ENCODE measurements around the gene CGREF1.

CGREF1 gene

DNA sequence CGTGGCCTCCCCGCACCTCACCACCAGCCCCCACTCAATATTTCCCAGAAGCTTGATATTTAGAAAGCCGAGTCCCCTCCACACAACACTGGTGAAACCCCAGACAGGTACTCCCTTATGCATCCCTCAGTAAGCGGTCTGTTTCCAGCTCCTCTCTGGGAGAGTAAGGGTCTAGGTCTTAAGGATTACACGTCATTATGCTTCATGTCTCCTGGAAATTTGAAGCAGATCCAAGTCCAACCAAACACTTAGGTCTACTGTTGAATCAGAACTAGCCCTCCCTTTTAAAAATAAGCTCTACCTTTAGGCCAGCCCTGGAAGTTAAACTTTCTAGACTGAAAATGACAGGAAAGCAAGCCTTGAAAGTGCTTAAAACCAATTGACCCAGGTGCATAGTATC, 46.0 kb downstream of the CGREF1 start:
- TF ChIP-seq EZH2 (IDR thresholded peaks at IDR 0.05; ENCODE audit: borderline replicate concordance, low read depth, low read length, severe bottlenecking) = no peak
- TF ChIP-seq, protein P1, sequence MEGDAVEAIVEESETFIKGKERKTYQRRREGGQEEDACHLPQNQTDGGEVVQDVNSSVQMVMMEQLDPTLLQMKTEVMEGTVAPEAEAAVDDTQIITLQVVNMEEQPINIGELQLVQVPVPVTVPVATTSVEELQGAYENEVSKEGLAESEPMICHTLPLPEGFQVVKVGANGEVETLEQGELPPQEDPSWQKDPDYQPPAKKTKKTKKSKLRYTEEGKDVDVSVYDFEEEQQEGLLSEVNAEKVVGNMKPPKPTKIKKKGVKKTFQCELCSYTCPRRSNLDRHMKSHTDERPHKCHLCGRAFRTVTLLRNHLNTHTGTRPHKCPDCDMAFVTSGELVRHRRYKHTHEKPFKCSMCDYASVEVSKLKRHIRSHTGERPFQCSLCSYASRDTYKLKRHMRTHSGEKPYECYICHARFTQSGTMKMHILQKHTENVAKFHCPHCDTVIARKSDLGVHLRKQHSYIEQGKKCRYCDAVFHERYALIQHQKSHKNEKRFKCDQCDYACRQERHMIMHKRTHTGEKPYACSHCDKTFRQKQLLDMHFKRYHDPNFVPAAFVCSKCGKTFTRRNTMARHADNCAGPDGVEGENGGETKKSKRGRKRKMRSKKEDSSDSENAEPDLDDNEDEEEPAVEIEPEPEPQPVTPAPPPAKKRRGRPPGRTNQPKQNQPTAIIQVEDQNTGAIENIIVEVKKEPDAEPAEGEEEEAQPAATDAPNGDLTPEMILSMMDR (IDR thresholded peaks at IDR 0.05; ENCODE audit: borderline replicate concordance, extremely low read depth, low read length, poor library complexity, severe bottlenecking) = no peak
- peaks cover 28% of the 10 kb centered on the region for H3K36me3 ChIP-seq (ENCODE audit: insufficient read depth, low read length)
- H3K79me2 ChIP-seq (ENCODE audit: insufficient read depth, low read length) = peaks cover 28% of the 10 kb centered on the region
- peaks cover 55% of the 10 kb centered on the region for H3K4me1 ChIP-seq (ENCODE audit: insufficient read depth, low read length)
- no peak for DNase-seq
- H4K20me1 ChIP-seq (ENCODE audit: insufficient read depth, low read length) = peaks cover 20% of the 10 kb centered on the region; the same call in 1 of the 2 replicates
- H3K4me3 ChIP-seq (ENCODE audit: low read depth in 1 of 2, low read length in 2 of 2) = no peak overlapping the region
- no peak for ATAC-seq (ENCODE audit: insufficient read depth, low read depth)
- H3K9ac ChIP-seq (ENCODE audit: low read depth, low read length) = no peak overlapping the region
- no peaks in the 10 kb centered on the region for H3K9me3 ChIP-seq (ENCODE audit: insufficient read depth, low read length, severe bottlenecking)
- no peak overlapping the region for H2AFZ ChIP-seq (ENCODE audit: low read depth, low read length)
- H3K27ac ChIP-seq (ENCODE audit: low read length) = no peak overlapping the region
- H3K4me2 ChIP-seq (ENCODE audit: insufficient read depth, low read length) = peak overlapping the region; percentile 95; the same call in 1 of the 2 replicates
- H3K27me3 ChIP-seq (ENCODE audit: insufficient read depth, low read length, poor library complexity) = no peaks in the 10 kb centered on the region

DNA sequence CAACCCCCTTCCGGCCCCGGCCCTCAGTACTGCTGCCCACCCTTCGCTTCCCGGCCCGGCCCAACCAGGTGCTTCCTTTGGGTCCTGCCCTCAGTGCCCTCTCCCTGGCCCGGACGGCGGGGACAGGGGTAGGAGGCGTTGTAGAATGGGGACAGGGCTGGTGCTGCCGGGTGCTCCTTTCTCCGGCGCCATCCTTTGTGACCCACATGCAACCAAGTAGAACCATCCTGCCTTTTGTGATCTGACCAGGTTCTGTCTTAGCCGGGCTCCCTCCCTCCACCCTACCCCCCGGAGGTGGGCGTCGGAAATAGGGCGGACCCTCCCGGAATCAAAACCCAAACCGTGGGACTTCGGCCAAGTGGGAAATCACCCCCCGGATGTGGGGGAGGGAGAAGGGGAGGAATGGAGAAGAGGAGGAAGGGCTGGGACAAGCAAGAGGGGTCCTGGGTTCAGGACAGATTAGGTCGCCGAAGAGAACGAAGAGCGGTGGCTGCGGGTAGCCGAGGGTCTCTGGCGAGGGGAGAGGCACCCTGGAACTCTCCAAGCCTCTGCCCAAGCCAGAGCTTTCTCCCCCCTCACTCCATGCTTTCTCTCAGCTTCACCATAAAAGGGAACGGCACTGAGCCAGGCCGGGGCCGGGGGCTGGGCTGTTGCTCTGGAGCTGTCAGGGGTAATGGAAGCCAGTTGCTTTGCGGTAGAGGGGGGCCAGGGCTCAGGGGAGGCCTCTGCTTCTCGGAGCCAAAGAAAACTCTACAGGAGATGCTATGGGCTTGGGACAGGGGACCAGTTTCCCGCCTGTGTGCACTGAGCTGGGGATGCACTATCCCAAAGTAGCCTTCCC, 46.7 kb downstream of the CGREF1 start:
- peaks cover 55% of the 10 kb centered on the region for H3K4me1 ChIP-seq (ENCODE audit: insufficient read depth, low read length)
- H3K9me3 ChIP-seq (ENCODE audit: insufficient read depth, low read length, severe bottlenecking) = no peaks in the 10 kb centered on the region
- no peaks in the 10 kb centered on the region for H3K27me3 ChIP-seq (ENCODE audit: insufficient read depth, low read length, poor library complexity)
- TF ChIP-seq EZH2 (IDR thresholded peaks at IDR 0.05; ENCODE audit: borderline replicate concordance, low read depth, low read length, severe bottlenecking) = no peak
- TF ChIP-seq, protein P1 (IDR thresholded peaks at IDR 0.05; ENCODE audit: borderline replicate concordance, extremely low read depth, low read length, poor library complexity, severe bottlenecking) = no peak
- peak overlapping the region; percentile 95 for H3K4me2 ChIP-seq (ENCODE audit: insufficient read depth, low read length)
- peak overlapping the region; percentile 84 to 91; a peak in 3 of 4 replicates for H3K4me3 ChIP-seq (ENCODE audit: low read depth in 1 of 2, low read length in 2 of 2)
- peak overlapping the region; percentile 84 for H3K9ac ChIP-seq (ENCODE audit: low read depth, low read length)
- H4K20me1 ChIP-seq (ENCODE audit: insufficient read depth, low read length) = peaks cover 20% of the 10 kb centered on the region; the same call in 1 of the 2 replicates
- H3K27ac ChIP-seq (ENCODE audit: low read length) = peak overlapping the region; percentile 78
- H3K36me3 ChIP-seq (ENCODE audit: insufficient read depth, low read length) = peaks cover 35% of the 10 kb centered on the region
- H3K79me2 ChIP-seq (ENCODE audit: insufficient read depth, low read length) = peaks cover 28% of the 10 kb centered on the region
- no peak; the same call in 1 of the 3 replicates for ATAC-seq (ENCODE audit: insufficient read depth, low read depth)
- DNase-seq = no peak
- H2AFZ ChIP-seq (ENCODE audit: low read depth, low read length) = peak overlapping the region; percentile 73

DNA sequence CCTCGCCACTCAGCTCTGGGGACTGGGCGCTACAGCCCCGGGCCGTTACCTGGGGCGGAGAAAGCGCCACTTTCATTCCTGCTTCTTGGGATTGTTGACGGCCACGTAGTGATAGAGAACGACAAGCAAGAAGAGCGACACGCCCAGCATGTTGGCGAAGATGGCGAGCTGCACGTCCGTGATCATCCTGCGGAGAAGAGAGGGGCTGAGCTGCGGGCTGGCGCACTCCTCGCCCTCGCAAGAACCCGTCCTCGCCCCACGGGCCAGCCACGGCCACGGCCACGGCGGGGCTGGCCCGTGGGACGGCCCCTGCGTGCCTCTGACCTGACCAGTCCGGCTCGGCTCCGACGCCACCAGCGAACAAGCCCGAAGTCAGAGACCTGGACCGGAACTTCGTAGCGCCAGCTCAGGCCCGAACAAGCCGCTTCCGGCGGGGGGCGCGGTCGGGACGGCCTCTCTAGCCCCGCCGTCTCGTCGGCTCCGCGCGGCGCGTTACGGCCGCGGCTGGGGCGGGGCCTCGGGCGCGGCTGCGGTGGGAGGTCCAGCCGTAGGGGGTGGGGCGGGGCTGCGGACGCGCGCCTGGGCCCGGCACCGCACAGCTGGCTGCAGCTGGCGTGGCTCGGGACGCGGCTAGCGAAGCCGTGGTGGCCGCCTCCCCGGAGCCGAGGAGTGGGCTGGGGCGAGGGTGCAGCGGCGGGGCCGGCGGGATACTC, 47.5 kb downstream of the CGREF1 start, which contains the start of gene OST4:
TSS of gene OST4 (minus strand) at position 378 of the 713 bp plus-strand sequence.
- peaks cover 55% of the 10 kb centered on the region for H3K4me1 ChIP-seq (ENCODE audit: insufficient read depth, low read length)
- ATAC-seq (ENCODE audit: insufficient read depth, low read depth) (peak; percentile 90), DNase-seq (peak; percentile 89)
- peak within 1 kb of the TSS; percentile 95 for H3K4me2 ChIP-seq (ENCODE audit: insufficient read depth, low read length)
- H3K79me2 ChIP-seq (ENCODE audit: insufficient read depth, low read length) = peaks cover 28% of the 10 kb centered on the region
- peak within 1 kb of the TSS; percentile 73 for H2AFZ ChIP-seq (ENCODE audit: low read depth, low read length)
- H3K9me3 ChIP-seq (ENCODE audit: insufficient read depth, low read length, severe bottlenecking) = no peaks in the 10 kb centered on the region
- no peak for TF ChIP-seq EZH2 (IDR thresholded peaks at IDR 0.05; ENCODE audit: borderline replicate concordance, low read depth, low read length, severe bottlenecking)
- TF ChIP-seq, protein P1 (IDR thresholded peaks at IDR 0.05; ENCODE audit: borderline replicate concordance, extremely low read depth, low read length, poor library complexity, severe bottlenecking) = peak; percentile 11
- H4K20me1 ChIP-seq (ENCODE audit: insufficient read depth, low read length) = peaks cover 20% of the 10 kb centered on the region; the same call in 1 of the 2 replicates
- H3K36me3 ChIP-seq (ENCODE audit: insufficient read depth, low read length) = peaks cover 35% of the 10 kb centered on the region
- H3K27me3 ChIP-seq (ENCODE audit: insufficient read depth, low read length, poor library complexity) = no peaks in the 10 kb centered on the region
- H3K27ac ChIP-seq (ENCODE audit: low read length) = peak within 1 kb of the TSS; percentile 78
- H3K4me3 ChIP-seq (ENCODE audit: low read depth in 1 of 2, low read length in 2 of 2) = peak within 1 kb of the TSS; percentile 84 to 91
- H3K9ac ChIP-seq (ENCODE audit: low read depth, low read length) = peak within 1 kb of the TSS; percentile 84

Data from DND-41 (cell line).